Esophagus squamous epithelium (tissue), 5 donors: ENCODE measurements around the gene CT47C1. TPM values are rescaled to one million over a fixed set of nuclear protein-coding genes. Genes with fewer than 3 reads are reported as not detected.

ENCODE experiments used
- DNase-seq: peaks from one replicate; lab custom pipeline; 2025; lab: John Stamatoyannopoulos, UW
- H3K27ac ChIP-seq, 4 donors: fragments of 200-600 bp; sonication (generic); one replicate each; pipeline ENCODE4 v1.5.1; 2016 to 2019; ENCODE audit warnings: mild to moderate bottlenecking in 1 of 4
- H3K27me3 ChIP-seq, 4 donors: fragments of 200-600 bp; sonication (generic); 1 replicate in 3 of 4; 2 replicates in 1 of 4; pipeline versions ENCODE4 v1.5.1 to v1.6.0; 2017 to 2021; ENCODE audit warnings: antibody characterized with exemption in 1 of 4
- H3K36me3 ChIP-seq, 3 donors: fragments of 200-600 bp; sonication (generic); one replicate each; pipeline ENCODE4 v1.5.1; 2016 to 2019
- H3K4me1 ChIP-seq, 3 donors: fragments of 200-600 bp; sonication (generic); one replicate each; pipeline ENCODE4 v1.5.1; 2017 to 2019
- H3K4me3 ChIP-seq, 4 donors: fragments of 200-600 bp; sonication (generic); 1 replicate in 3 of 4; 2 replicates in 1 of 4; pipeline ENCODE4 v1.5.1; 2016 to 2019; ENCODE audit warnings: mild to moderate bottlenecking in 2 of 4, moderate library complexity in 1 of 4
- H3K9me3 ChIP-seq, 3 donors: fragments of 200-600 bp; sonication (generic); one replicate each; pipeline ENCODE4 v1.5.1; 2016 to 2019
- CTCF ChIP-seq, 6 experiments: fragments of 450-650 bp in 4 of 6; fragments of 200-600 bp in 2 of 6; sonication (generic) in 2 of 6; IDR thresholded peaks; one replicate each; pipeline ENCODE4 v1.5.1; 2016 to 2019; ENCODE audit warnings: antibody characterized with exemption in 6 of 6, mild to moderate bottlenecking in 4 of 6, moderate library complexity in 4 of 6
- POLR2A ChIP-seq, 4 donors: fragments of 450-650 bp; IDR thresholded peaks; one replicate each; pipeline ENCODE4 v1.6.1; 2017; ENCODE audit warnings: antibody characterized with exemption in 4 of 4, mild to moderate bottlenecking in 4 of 4, moderate library complexity in 3 of 4
- WGBS, 2 donors: methylation state at CpG; one replicate each; pipeline ENCODE4 v1.1.5; 2018; 5-methylcytosine and 5-hydroxymethylcytosine counted together
- intact Hi-C: fragments of 100-400 bp; cut with DNase I; formaldehyde crosslinking; loops from one replicate; pipeline ENCODE4 v1.15.0; 2022
- total RNA-seq, 4 donors: library from RNA; depleted of rRNA; stranded (reverse); fragments of >200 nt; gene quantifications; one replicate each; pipeline ENCODE4 v1.1.0, GENCODE V29; 2016
- donor health status: DM: yes; HTN: yes; CAD: no.

CT47C1 gene
- total RNA-seq, 4 donors from 2014 or later = not detected

- 0 to 9% methylated on average over 6 to 7 of the region's 7 CpGs for WGBS, 2 donors
- no peaks in the 10 kb centered on the region for H3K9me3 ChIP-seq
- no peak for DNase-seq
- H3K27ac ChIP-seq = no peak overlapping the region
- H3K36me3 ChIP-seq = no peaks in the 10 kb centered on the region
- H3K4me1 ChIP-seq = no peaks in the 10 kb centered on the region
- intact Hi-C loops = no loop called here
- peak in 5 of 6 experiments; percentile 35 to 63 (median 52) for TF ChIP-seq CTCF (IDR thresholded peaks at IDR 0.05)
- no peak for TF ChIP-seq POLR2A (IDR thresholded peaks at IDR 0.05)
- no peaks in the 10 kb centered on the region for H3K27me3 ChIP-seq
- no peak overlapping the region for H3K4me3 ChIP-seq
These were observed 5.6 kb upstream of the CT47C1 start for GRCh38 chrX:119067023-119067739.

GRCh38 chrX:119069128-119069527, 3.7 kb upstream of the CT47C1 start:
- intact Hi-C loops = no loop called here
- H3K27ac ChIP-seq = no peak overlapping the region
- no peak for DNase-seq
- TF ChIP-seq POLR2A (IDR thresholded peaks at IDR 0.05) (no peak), CTCF (IDR thresholded peaks at IDR 0.05) (no peak)
- no peak overlapping the region for H3K4me3 ChIP-seq
- no peaks in the 10 kb centered on the region for H3K4me1 ChIP-seq
- no peaks in the 10 kb centered on the region for H3K27me3 ChIP-seq
- 58 to 86% methylated on average over 1 of the region's 1 CpG for WGBS, 2 donors
- no peaks in the 10 kb centered on the region for H3K36me3 ChIP-seq
- H3K9me3 ChIP-seq = no peaks in the 10 kb centered on the region

- no peak for DNase-seq
- Histone ChIP-seq H3K27me3 (no peaks in the 10 kb centered on the region), H3K9me3 (no peaks in the 10 kb centered on the region), H3K4me1 (no peaks in the 10 kb centered on the region), H3K4me3 (no peak overlapping the region), H3K27ac (no peak overlapping the region), H3K36me3 (no peaks in the 10 kb centered on the region)
- intact Hi-C loops = no loop called here
- TF ChIP-seq POLR2A (IDR thresholded peaks at IDR 0.05) (no peak), CTCF (IDR thresholded peaks at IDR 0.05) (no peak)
- 89 to 92% methylated on average over 1 of the region's 1 CpG for WGBS, 2 donors
These were observed 3.0 kb upstream of the CT47C1 start for GRCh38 chrX:119069762-119070161.

- Histone ChIP-seq H3K4me1 (no peaks in the 10 kb centered on the region), H3K27me3 (no peaks in the 10 kb centered on the region), H3K27ac (no peak overlapping the region), H3K4me3 (no peak overlapping the region), H3K9me3 (no peaks in the 10 kb centered on the region), H3K36me3 (no peaks in the 10 kb centered on the region)
- intact Hi-C loops = no loop called here
- no peak for DNase-seq
- 38 to 42% methylated on average over 2 of the region's 2 CpGs for WGBS, 2 donors
- TF ChIP-seq CTCF (IDR thresholded peaks at IDR 0.05) (no peak), POLR2A (IDR thresholded peaks at IDR 0.05) (no peak)
These were observed 1.4 kb upstream of the CT47C1 start for GRCh38 chrX:119071381-119071780.

GRCh38 chrX:119073200-119073905, 560 bp downstream of the CT47C1 start:
- Histone ChIP-seq H3K4me3 (no peak overlapping the region), H3K27ac (no peak overlapping the region), H3K4me1 (no peaks in the 10 kb centered on the region), H3K9me3 (no peaks in the 10 kb centered on the region), H3K27me3 (no peaks in the 10 kb centered on the region), H3K36me3 (no peaks in the 10 kb centered on the region)
- intact Hi-C loops = no loop called here
- 92 to 95% methylated on average over 15 to 30 of the region's 43 CpGs for WGBS, 2 donors
- no peak for DNase-seq
- no peak for TF ChIP-seq POLR2A (IDR thresholded peaks at IDR 0.05)
- no peak for TF ChIP-seq CTCF (IDR thresholded peaks at IDR 0.05)
